ENCODE measurements around the gene IQCF5.
"Not testable (repeated sequence)": the region's sequence is repeated elsewhere in the genome, so short reads cannot be mapped to it uniquely, and the experiment has no call there.

Gene IQCF5

DNA sequence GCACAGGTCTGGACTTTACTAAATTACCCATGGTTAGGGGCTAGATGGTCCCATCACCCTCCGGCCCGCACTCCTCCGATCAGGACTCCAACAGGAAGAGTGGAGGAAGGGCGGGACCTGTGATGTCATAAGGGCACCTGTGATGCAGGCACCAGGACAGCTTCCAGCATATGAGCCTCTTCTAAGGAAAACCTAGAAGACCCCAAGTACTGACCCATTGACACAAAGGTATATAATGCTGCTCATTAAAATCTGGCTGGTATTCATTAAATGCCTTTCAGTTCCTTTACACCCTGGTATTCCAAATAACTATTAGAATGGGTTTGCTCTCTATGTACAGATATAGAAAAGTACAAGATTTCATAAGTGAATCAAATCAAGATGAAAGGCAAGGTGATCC lies at the start of gene IQCF5:
Gene IQCF5 (minus strand): TSS at position 101 of the 400 bp plus-strand sequence. CDS start 70 bp downstream, at position 31.
- DNase-seq: no peak

DNA sequence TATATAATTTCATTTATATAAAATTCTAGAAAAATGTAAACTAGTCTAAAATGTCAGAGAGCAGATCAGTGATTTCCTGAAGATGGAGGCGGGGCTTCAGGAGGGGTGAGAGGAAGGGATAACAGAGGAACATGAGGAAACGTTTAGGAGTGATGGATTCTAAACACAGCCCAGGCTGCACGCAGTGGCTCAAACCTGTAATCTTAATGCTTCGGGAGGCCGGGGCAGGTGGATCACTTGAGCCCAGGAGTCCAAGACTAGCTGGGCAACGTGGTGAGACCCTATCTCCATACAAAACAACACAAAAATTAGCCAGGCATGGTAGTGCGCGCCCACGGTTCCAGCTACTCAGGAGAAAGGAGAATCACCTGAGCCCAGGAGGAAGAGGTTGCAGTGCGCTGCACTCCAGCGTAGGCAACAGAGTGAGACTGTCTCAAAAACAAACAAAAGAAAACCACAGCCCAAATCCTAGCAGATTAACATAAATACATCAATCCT lies 45.7 kb upstream of the IQCF5 start:
- no peak for DNase-seq

DNA sequence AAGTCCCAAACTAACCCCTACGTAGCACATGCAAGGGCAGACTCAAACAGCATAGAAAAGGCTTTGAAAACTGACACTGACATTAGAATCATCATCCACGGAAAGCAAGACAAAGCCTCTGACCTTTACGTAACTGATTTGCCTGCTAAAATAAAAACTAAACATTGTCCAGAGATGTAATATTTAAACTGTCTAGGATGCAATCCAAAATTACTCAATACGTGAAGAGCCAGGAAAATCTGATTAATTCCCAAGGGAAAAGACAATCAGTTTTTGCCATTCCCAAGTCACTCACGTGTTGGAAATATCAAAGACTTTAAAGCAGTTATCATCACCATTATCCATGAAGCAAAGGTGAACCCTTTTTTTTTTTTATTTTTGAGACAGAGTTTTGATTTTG lies 41.0 kb upstream of the IQCF5 start:
- no peak for DNase-seq

DNA sequence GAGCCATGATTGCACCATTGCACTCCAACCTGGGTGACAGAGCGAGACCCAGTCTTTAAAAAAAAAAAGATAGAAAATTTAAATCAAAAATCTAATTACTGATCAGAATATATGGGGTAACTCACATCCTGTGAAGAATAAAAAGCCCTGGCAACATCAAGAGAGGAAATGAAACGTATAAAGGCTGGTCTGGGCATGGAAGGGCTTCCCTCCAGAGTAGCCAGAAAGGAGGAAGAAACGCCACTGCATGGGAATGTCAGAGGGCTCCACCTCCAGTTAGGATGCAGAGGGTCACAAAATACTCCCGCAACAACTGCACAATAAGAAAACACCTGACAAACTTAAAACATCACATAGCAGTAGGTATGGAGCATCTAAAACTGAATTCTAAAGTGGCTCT lies 32.6 kb upstream of the IQCF5 start:
- DNase-seq: no peak

DNA sequence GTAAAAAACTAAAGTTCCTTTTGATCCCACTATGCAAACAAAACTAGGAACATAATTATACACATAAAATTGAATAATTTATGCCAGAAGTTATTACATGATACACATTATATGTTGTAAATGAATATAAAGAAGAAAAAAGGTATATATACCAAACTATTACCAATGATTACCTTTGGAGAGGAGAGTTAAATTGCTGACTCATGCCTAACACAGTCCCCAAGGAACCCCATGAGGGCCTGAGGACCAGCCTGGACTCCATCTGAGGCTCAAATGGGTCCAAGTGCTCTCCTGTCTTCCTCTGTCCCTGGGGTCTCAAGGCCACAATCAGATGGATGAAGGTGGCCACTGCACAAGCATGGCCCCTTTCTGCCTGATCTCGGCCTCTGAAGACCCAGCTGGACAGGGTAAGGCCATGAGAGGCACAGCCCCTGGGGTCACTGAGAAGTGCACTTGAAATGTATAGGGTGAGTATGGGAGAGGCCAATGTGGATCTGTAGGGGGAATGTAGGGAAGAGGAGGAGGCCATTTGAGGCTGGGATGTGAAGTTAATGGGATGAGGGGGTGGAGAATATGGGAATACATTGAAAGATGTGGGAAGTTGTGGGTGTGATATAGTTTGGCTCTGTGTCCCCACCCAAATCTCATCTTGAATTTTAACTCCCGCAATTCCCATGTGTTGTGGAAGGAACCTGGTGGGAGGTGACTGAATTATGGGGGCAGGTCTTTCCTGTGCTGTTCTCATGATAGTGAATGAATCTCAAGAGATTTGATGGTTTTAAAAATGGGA lies 28.8 kb upstream of the IQCF5 start:
- DNase-seq: no peak

DNA sequence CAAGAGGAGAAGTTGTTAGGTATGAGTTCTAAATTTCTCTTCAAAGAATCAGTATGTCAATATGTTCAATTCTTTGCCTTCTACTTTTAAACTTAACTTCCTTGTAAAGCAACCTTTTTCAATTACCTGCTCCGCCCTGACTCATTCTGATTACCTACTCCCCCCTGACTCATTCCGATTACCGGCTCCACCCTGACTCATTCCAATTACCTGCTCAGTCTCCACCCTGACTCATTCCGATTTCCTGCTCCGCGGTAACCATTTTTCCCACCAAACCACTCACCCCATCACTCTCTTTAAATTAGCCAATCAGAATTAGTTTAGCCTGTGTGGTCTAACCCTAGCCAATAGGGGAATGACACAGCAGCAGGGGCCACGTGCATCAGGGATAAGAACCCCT lies 27.0 kb upstream of the IQCF5 start:
- not testable (repeated sequence) for DNase-seq

DNA sequence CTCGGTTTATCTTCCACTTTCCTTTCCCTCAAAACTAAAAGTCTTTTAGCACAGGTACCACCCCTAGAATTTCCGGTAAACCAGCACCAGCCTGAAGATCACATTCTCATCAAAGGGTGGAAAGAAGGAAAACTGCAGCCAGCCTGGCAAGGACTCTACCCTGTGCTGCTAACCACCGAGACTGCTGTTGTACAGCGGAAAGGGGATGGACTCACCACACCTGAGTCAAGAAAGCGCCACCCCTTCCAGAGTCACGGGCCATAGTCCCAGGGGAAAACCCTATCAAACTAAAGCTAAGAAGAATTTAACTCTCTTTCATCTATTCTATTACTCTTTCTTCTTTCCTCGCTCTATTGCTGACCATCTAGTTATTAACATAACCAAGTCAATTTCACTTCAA lies 24.6 kb upstream of the IQCF5 start:
- not testable (repeated sequence) for DNase-seq

DNA sequence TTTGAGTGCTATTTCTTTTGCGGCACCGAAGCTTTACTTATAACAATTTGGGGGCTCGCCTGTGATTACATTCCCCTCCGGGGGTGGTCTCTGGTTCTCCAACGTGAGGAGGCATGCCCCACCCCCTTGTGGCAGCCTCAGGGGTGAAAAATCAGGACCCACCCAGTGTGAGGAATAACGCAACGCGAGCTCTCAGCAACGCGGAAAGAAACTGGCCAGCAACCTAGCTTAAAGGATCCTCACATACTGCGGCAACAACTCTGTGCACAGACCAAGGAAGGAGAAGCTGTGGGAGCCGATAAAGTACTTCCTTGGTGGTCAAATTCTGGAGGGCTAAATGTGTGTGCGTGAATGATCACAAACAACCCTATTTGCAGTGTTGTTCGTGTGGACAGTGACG lies 22.0 kb upstream of the IQCF5 start:
- DNase-seq: no peak

DNA sequence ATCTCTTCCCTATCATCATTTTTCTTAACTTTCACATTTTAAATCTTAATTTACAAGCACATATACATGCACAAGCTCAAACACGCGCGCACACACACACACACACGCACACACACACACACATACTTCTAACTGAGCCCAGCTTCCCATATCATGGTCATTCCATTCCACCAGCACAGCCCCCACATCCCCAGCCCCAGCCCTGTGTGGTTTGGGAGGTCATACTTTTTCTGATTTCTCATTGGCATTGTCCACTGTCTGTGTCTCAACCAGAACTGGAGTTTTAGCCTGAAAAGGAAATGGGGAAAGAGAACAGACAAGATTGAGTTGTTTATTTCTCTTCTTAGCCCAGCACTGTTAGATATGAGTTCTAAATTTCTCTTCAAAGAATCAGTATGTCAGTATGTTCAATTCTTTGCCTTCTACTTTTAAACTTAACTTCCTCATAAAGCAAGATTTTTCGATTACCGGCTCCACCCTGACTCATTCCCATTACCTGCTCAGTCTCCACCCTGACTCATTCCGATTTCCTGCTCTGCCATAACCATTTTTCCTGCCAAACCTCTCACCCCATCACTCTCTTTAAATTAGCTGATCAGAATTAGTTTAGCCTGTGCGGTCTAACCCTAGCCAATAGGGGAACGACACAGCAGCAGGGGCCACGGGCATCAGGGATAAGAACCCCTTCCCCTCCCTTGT lies 21.4 kb upstream of the IQCF5 start:
- no peak for DNase-seq

DNA sequence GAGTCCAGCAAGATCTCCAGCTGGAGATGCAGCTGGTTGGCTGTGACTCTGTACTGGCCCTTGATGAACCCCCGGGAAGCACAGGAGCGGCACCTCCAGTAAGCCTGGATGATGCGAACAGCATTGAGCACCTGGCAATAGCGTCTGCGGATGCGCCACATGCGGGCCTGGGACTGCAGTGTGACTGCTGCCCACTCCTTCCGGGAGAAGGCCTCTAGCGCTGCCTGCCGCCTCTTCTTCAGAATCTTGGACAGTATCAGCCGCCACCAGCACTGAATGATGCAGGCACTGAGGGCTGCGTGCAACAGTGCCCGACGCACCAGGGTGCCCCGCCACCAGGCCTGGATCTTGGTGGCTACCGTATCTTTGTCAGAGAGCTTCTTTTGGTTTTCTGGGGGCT lies 19.5 kb upstream of the IQCF5 start:
- DNase-seq: no peak

DNA sequence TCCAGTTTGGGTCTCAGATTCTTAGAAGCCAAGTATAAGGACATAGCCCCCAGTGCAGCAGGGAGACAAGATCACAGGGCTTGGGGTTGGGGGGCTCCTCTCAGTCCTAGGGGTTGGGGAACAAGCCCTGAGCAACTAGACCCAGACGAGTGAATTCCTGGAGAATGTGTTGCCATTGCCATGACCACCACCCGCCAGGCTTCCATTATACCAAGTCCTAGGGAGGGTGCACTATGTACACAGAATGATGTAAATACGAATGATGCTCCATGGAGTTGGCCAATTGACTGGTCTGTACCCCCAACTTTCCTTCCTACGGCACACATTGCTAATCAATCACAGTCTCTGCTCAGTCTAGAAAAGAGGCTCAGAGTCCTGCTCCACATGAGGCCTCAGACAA lies 19.0 kb upstream of the IQCF5 start:
- DNase-seq: no peak

DNA sequence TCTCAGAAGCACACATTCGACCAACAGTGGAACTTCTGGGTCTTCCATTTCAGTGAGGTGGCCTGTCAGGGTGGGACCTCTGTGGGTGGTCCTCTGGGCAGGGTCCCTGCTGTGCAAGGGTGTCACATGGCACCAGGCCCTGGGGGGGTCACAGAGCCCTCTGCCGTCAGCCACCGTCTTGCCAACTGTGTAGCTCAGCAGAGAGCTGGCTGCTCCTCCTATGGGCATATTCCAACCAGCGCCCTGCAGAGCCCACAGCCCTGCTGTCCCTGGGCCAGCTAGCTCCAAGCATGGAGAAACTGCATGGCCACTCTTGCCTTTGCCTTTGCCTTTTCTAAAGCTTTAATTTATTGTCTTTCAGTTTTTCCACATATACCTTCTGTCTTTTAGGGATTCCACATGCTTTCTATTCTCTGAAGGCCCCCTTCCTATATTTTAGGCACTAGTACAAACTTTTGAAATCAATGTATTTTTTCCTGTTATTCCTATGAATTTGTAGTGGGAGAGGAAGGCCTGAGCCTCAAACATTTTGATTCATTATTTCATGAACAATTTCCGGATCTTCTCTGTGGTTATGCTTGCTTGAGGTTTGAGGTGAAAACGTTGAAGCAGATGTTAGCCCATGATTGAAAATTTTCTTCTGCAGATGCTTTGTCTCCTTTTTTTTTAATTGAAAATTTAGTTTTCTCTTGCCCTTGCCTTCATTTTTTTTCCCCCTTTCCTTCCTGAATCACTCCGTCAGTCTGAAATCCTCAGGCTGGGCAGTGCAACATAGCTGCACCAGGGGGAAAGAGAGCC lies 16.0 kb upstream of the IQCF5 start:
- DNase-seq: no peak

DNA sequence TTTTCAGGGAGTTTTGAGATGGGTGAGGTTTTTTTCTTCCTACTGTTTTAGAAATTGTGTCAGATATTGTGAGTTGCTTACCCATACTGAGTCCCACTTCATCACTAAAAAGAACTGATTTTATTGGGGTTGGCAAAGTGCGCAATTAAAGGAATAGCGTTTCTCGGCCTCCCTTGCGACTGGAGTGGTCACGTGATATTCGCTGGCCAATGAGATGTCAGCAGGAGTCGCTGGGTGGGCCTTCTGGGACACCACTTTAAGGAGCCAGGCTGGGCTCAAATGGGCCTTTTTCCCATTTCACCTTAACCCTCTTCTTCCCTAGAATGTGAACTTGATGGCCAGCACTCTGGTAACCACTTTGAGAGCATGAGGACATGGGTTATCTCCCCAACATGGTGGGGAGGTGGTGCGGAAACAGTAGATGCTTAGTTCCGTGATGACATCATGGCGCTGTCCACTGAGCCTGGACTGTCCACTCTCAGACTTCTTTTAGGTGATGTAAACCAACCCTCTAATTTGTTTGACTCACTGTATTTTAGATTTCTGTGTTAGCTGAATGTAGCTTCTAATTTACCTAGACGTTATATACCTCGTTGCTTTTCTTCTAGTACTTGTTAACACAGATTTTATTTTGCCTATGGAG lies 13.2 kb upstream of the IQCF5 start:
- no peak for DNase-seq

DNA sequence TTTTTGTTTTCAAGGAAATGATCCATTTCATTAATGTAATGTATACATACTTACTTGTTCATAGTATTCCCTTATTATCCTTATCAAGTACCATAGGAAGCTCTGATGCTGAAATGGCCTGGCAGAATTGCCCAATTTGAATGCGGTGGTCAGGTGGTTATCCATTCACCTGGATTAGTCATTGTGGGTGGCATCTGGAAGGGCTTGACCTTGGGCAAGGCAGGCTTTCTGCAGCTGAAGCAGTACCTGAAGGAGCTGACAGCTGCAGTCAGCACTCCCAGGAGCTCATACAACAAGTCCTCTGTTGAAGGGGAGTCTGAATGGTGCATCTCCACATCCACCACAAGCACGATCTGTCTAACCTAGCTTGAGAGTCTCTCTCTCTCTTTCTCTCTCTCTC lies 12.2 kb upstream of the IQCF5 start:
- DNase-seq: no peak

DNA sequence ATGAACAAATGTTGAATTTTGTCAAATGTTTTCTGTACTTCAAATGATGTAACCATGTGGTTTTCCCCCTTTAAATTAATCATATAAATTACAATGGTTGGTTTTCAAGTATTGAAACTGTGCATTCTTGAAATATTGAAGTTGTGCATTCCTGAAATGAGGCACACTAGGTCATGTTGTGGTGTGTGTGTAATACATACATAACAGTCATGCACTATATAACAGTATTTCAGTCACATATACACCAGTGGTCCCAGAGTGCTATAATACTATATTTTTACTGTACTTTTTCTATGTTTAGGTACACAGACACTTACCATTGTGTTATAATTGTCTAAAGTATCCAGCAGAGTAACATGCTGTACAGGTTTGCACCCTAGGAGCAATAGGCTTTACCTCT lies 11.0 kb upstream of the IQCF5 start:
- no peak for DNase-seq

DNA sequence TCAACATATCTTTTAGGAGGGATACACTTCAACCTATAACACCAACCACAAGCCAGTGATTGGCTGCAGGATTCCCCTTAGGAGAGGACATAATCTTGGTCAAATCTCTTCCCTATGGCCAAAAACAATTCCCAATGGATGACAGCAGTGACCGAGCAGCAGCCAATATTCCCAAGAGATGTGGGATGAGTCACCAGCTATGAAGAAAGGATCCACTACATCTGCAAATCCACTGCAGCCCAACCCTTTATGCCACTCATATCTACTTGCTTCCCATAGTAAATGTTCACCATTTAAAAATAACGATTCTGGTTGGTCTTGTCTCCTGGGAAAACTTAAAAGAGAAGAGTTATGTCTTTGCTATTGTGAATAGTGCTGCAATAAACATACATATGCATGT lies 4.5 kb upstream of the IQCF5 start:
- no peak for DNase-seq

DNA sequence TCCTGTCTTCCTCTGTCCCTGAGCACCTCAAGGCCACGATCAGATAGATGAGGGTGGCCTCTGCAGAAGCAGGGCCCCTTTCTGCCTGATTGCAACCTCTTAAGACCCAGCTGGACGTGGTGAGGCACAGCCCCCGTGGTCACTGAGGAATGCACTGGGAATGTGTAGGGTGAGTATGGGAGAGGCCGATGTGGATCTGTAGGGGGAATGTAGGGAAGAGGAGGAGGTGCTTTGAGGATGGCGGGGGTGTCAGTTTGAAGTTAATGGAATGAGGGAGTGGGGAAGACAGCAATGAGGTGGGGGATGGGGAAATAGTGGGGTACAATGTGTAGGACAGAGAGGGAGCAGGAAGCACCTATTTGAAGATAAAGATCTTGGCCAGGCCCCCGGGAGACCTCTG lies 785 bp upstream of the IQCF5 start:
- DNase-seq: no peak

DNA sequence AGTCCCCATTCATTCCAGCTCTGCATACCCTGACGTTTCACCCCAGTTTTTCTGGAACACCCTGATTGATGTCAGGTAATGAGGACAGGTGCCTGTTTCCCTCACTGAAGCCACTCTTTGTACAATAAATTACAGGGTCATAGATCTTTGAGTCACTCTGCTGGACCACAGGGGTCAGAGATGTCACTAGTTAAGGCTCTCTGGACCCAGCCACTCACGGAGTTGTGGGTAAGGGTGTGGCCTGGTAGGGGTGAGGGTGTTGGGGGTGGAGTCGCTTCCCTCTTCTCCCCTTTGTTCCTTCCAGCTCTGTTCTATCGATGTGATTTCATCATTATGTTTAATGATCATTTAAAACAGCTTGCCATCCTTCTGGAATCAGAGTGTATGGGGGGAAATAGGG lies 512 bp downstream of the IQCF5 start:
- DNase-seq: no peak

DNA sequence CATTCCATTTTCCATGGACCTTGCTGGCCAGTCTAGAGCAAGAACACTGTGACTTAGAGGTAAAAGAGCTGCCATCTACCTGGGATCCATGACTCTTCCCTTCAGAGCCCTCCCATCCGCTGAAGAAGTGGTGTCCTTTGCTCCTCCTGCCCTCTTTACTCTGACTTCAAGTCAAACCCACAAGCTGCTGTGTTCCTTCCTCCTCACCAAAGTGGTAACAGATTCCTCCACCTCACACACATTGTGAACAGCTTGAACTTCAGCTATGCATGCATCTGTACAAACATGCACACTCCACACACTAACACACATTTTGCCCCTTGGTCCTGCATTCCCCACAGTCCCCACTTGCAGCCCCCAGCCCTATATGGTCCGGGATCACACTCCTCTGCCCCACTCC lies 990 bp downstream of the IQCF5 start:
- DNase-seq: no peak

DNA sequence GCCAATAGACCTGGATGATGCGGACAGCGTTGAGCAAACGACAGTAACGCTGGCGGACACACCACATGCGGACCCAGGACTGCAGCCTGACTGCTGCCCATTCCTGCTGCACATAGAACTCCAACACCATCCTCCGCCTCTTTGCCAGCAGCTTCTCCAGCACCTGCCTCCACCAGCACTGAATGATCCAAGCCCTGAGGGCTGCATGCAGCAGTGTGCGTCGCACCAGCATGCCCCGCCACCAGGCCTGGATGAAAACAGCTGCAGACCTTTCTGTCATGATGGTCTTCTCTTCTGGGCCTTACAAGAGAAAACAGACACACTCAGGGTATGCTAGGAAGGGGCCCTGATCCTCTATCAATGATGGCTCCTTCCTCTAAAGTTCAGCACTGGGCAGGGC lies 1.5 kb downstream of the IQCF5 start:
- DNase-seq: no peak

DNA sequence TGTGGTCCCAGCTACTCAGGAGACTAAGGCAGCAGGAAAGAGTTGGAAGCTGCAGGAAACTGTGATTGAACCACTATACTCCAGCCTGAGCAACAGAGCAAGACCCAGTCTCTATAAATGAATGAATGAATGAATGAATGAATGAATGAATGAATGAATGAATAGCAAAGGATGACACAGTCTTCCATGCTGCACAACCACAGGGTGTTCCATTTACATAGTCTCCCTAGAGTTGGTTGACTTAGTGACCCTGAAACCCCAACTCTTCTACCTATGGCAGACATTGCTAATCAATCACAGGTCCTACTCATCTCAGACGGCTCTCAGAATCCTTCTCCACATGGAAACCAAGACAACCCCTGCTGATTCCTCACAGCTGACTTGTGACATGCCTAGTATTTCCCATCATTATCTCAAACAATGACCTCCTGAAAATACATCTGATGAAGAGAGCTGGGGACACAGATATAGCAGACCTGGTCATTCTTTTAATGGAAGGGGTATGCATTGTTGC lies 2.1 kb downstream of the IQCF5 start:
- DNase-seq: no peak

DNA sequence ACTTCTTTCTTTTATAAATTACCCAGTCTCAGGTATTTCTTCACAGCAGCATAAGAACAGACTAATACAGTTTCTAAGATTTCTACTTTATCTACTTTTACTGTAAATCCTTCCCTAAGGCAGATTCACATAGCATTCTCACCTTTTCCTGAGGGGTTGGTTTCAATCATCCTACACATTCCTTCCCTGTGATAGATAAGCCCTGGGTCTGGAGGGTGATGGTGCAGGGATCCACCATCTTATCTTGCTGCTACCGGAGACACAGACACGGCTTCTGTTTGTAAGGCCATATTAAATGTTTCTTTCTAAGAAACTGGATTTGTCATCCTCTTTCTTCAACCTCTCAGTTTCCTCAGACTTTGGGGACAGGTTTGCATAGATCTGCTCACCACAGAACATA lies 6.1 kb downstream of the IQCF5 start:
- DNase-seq: no peak

DNA sequence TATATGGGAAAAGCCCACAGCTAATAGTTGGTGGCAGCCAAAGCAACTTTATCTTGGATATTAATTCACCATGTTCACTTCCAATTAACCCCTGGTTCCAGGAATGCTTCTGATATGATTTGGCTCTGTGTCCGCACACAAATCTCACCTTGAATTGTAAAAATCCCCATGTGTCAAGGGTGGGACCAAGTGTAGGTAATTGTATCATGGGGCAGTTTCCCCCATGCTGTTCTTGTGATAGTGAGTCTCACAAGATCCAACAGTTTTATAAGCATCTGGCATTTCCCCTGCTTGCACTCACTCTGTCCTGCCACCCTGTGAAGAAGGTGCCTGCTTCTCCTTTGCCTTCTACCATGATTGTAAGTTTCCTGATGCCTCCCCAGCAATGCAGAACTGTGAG lies 6.5 kb downstream of the IQCF5 start:
- DNase-seq: not testable (repeated sequence)
